Measurements from ENCODE around the gene TSNAX.

Gene TSNAX

DNA sequence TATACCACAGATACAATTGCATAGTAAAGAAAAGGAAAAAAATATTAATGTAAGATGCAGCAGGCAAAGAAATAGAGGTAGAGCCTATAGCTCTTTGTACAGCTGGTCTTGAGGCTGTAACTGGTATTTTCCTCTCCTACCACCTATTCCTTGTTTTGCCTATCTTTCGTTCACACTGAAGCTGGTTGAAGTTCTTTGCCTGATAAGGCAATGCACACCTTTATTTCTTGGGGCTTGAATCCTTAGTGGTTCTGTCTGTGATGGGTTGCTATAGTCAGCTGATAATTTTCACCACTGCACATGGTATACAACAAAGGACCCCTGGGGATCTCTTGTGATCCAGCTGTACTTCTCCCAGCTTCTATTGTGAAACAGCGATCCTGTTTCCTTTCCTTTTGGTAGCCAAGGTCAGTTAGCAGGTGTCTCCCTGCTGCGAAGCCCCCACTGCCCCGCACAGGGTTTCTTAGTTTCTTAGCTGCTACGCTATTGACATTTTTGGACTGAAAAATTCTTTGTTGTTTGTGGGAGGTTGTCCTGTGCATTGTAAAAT, 9.9 kb upstream of the TSNAX start:
- DNase-seq (ENCODE audit: low read depth) = no peak

DNA sequence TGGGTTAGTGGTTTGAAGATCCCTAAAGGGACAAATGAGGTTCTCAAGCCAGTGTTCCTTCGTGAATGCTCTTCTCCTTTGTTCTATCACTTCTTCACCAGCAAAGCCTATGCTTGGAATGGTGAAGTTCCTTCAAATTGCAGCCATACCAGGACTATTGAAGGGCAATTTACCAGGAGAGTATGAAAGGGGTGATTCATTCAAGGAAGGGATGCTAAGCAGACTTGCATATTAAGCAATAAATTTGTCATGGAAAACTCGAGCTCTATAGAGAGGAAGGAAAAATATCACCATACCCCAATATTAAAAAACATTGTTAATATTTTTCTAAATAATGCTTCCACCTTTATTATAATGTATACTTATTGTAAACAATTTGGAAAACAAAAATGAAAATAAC, 9.3 kb upstream of the TSNAX start:
- DNase-seq (ENCODE audit: low read depth) = no peak

DNA sequence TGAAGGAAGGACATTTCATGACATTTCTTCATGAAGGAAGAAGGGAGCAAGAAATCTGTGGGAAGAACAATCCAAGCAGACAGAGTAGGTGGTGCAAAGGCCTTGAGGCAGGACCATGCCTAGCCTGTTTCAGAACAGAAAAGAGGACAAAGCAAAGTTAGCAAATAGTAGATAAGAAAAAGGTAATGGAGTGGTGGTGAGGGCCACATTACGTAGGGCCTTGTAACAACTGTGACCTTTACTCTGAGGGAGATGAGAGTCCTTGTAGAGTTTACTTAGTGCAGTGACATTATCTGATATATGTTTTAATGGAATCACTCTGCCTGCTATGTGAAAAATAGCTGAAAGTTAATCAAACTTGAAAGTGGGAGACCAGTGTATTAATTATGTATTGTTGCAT, 6.4 kb upstream of the TSNAX start:
- no peak for DNase-seq (ENCODE audit: low read depth)

DNA sequence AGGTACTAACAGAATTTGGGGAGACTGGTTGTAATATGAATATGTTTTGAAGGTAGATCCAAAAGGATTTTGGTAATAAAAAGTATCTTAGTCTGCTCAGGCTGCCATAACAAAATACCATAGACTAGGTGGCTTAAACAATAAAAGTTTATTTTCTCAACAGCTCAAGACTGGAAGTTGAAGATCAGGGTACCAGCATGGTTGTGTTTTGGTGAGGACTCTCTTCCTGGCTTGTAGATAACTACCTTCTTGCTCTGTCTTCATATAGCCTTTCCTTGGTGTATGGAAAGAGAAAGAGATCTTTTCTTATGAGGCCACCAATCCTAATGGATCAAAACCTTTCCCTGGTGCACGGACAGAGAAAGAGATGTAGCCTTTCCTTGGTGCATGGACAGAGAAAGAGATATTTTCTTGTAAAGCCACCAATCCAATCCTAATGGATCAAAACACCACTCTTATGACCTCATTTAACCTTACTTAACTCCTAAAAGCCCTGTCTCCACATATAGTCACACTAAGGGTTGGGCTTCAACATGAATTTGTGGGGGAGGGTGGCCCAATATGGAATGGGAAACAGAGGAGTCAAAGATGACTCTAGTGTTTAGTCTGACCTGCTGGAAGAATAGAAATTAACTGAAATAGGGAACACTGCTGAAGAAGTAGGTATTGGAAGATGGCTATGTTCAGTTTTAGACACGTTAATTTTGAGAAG, 5.4 kb upstream of the TSNAX start:
- DNase-seq (ENCODE audit: low read depth) = no peak

DNA sequence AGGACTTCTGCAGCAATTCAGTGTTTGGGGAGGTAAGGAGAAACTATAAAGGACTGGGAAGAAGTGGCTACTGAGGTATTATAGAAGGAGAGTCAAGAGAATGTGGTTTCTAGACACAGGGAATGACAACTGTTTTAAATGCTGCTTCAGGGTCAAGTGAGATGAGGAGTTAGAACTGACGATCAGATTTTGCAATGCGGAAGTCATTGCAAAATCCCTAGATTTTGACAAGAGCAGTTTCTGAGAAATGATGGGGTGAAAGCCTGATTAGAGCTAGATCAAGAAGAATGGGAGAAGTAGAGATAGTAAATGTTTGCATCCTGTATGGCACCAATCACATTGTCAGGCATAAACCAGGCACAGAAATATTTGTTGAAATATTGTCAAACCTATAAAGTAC, 4.7 kb upstream of the TSNAX start:
- DNase-seq (ENCODE audit: low read depth) = no peak

DNA sequence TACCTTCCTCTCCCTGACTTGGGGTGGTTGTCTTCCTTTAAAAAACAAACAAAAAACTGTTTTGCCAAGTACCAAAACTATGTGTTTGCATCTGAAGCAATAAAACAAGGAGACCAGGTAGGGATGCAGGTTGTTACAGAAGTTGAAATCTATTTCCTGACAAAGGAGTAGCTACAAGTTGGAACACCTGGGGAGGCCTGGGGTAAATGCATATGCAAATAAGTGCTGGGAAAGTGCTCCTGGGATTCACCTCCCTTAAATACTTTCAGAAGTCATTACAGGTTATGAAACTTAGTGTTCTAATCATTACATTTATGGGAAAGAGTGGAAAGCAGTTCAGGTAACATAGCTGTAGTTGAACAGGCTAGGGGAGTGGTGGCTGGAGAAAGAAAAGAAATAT, 1.9 kb upstream of the TSNAX start:
- no peak for DNase-seq (ENCODE audit: low read depth)

DNA sequence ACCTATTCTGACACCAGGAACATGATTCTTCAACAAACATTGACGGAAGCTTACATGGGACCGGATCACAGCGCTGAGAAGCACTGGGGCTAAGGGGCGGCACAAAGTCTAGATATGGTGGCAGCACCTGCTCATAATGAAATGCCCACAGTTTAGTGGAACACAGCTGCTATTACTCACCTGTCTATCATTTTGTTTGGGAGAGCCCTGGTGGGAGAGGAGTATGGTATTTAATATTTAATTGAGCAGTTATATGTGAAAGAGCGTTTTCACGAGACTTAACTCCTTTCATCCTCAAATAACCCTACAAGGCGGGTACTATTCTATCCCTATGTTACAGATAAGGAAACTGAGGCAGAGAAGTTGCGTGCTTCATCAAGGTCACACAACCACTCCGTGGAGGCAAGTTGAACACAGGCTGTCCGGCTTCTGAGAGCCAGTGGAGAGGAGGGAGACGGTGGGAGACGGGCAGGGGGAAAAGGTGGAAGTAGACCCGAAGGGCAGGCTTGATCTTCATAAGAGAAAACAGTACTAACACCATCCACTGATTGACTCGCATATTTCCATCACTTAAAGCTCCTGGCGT, 790 bp upstream of the TSNAX start:
- DNase-seq (ENCODE audit: low read depth) = no peak

DNA sequence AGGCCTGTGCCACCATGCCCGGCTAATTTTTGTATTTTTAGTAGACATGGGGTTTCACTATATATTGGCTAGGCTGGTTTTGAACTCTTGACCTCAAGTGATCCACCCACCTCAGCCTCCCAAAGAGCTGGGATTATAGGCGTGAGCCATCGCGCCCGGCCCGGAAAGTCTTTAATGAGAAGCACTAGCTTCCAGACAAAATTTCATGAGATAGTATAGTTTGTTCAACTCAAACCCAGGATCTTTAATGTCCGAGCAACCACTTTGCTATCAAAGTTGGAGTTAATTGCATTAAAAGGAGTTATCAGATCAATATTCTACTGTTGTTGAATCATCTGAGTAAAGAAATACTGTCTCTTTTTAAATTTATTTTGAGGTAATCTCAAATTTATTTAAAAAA, 4.8 kb downstream of the TSNAX start:
- no peak for DNase-seq (ENCODE audit: low read depth)

DNA sequence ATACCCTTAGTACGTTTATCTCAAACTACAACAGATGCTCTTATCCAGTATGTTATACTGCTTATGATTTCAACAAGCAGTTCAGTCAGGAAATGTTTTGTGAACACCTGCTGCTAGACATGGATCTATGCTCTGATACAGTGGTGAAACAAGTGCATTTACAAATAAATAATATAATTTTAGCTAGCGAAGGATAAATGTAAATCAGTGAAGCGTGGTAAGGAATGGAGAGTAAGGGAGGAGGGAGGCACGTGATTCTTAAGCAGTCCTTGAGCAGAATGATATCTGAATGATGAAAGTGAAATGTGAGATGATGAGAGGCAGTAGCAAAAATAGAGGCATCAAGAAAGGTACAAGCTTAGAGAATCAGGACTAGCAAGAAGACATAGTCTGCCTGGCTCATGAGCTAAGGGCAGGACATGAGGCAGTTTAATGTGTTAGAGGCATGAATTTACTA, 6.3 kb downstream of the TSNAX start:
- DNase-seq (ENCODE audit: low read depth) = no peak

DNA sequence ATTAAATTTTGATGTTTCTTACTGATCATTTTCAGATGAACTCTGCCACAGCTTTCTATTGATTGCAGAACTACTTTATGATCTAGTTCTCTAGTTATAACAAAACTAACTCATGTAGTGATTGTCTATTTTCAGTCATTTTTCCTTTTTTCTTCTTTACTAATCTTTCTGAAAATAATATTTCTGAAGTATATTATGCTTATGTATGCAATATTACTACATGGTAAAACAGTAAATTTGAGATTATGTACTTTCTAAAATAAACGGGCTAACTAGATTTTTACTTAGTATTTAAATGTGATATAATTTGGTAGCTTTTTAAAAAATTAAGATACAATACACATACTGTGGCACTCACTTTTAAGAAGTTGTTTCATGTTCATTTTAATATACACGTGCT, 7.6 kb downstream of the TSNAX start:
- DNase-seq (ENCODE audit: low read depth) = no peak

DNA sequence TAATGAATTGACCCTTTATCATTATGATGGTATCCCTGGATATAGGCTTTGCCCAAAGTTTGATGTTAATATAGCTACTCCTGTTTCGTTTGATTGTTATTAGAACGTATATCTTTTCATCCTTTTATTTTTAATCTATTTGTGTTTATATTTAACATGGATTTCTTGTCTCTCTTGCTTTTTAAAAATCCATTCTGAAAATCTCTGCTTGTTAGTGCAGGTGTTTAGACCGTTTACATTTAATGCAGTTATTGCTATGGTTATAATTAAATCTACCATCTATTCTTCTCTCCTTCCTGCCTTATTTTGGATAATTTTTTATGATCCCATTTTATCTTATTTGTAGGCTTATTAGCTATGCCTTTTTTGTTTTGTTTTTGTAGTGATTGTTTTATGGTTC, 12.4 kb downstream of the TSNAX start:
- no peak for DNase-seq (ENCODE audit: low read depth)

DNA sequence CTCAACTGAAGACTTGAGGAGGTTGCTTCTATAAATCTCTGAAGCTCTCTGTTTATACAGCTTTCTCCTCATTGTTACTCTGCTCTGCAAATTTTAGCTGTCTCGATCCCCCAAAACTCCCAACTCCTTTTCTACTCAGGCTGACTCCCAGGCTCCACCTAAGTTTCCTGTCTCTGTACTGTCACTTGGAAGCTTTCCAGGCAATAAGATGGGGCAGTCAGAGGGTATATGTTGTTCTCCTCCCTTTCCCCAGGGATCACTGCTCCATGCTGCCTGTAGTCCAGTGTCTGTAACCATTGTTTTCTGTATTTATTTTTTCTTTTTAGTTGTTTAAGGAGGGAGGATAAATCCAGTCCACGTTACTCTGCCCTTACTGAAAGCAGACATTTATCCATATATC, 13.4 kb downstream of the TSNAX start:
- DNase-seq (ENCODE audit: low read depth) = no peak

DNA sequence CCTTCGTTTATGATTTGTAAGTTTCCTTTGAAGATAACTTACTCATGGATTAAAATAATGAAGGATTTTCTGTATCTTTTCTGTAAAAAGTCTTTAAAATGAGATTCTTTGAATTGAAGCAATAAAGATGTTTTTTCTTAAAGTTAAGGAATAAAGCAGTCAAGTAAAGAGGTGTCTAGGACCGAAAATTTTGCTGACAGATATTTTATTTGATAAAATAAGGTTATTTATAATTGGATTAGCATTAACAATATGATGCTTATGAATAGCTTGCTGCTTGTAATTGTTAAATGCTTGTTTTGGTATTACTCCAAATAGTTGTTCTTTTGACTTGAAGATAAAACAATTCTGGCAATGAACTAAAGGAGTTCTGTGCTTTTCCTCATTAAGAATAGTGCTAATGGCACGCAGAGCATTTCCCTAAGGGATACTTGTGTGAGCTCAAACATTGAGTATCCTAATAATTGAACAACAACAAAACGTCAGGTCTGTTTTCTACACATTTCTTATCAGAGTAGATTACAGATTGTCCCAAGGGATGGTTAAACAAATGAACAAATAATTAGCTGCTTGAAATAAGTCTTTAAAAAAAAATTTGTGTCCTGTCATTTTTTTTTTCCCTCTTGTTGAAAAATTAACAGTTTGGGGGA, 16.6 kb downstream of the TSNAX start:
- no peak for DNase-seq (ENCODE audit: low read depth)

DNA sequence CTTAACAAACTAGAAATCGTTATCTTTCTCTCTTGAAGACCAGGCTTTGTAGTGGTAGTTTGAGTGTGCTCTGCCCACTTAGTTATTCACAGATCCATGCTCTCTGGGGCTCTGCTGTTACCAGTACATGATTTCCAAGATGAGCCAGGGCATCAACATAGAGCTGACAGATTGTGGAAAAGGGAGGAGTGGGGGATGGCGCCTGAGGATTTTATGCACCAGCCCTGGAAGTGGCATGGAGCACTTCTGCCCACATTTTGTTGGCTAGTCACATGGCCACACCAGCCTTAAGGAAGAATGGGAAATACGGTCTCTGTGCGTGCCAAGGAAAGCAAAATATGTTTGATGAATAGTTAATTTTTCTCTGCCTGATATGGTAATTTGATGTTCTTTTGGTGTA, 18.2 kb downstream of the TSNAX start:
- no peak for DNase-seq (ENCODE audit: low read depth)

DNA sequence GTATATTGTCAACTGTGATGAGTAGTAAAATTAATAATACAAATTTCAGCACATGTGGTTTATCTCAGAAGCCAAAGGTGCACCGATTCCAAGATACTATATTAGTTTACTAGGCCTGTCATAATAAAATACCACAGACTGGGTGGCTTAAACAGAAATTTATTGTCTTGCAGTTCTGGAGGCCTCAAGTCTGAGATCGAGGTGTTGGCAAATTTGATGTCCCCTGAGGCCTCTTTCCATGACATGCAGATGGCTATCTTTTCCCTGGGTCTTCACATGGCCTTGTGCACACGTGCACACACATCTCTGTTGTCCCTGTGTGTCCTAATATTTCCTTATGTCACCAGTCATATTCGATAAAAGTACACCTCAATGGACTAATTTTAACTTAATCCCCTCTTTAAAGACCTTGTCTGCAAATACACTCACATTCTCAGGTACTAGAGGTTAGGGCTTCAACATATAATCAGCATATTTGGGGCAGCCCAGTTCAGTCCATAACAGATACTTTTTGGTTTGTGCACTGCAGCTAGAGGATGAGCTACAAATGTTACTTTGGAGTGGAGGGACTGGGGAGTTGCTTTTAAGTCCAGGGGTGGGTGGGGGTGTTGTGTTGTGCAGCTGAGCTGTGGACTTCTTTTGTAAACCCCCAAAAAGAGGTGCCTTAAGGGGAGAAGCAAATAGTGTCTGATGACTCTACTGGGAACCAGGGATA, 21.4 kb downstream of the TSNAX start:
- DNase-seq (ENCODE audit: low read depth) = no peak

DNA sequence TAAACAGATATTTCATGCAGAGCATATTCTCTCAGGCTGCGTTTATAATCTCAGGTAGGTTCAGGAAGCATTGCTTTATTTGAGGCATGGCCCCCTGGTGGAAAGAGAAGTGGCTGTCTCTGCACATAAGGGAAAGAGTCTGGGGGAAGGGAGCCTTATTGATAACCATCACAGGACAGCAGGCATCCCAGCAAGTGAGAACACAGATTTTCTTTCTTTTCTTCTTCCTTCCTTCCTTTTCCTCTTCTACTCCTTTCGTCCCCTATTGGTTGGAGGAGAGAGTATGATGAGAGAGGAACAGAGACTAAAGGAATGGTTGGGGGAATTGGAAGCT, 21.9 kb downstream of the TSNAX start:
- no peak for DNase-seq (ENCODE audit: low read depth)

DNA sequence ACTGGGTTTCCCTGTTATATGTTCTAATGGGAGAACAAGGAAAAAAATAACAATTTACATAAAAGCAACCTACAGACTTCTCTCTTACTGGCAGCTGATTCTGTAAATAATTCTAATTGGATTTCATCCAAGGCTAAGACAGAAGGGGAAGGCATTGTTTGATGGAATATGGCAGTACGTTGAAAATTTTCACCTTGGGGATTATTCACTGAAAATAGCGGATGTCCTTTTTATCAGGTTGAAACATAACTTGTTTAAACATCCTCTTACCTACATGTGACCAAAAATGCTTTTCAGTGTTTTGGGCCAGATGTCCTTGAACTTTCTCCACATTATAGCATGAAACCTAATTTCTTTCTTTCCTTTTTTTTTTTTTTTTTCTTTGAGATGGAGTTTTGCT, 24.9 kb downstream of the TSNAX start:
- DNase-seq (ENCODE audit: low read depth) = no peak

DNA sequence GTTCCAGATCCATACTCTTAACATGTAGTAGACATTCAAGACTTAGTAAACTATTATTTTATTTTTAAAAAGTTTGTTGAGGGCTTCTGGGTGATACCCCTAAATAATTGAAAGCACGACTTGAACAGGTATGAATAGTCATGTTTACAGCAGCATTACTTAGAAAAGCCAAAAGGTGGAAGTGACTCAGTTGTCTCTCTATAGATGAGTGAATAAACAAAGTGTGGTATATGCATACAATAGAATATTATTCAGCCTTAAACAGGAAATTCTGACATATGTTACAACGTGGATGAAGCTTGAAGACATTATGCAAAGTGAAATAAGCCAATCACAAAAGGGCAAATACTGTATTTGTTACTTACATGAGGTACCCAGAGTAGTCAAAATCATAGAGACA, 26.5 kb downstream of the TSNAX start:
- no peak for DNase-seq (ENCODE audit: low read depth)

DNA sequence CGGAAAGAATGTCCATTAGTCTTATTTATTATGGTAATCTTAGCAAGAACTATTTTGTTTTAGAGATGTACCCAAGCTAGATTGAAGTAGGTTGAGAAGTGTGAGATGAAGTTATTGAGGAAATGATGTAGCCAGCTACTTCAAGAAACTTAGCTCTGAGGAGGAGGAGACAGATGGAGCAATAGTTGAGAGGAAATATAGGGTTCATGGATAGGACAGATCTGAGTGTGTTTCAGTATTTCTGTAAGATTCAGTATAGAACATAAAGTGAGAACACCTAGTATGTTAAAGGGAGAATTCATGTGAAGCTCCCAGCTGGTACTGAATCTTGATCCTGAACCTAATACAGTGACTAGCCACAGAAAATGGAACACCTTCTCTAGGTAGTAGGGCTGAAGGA, 28.9 kb downstream of the TSNAX start:
- no peak for DNase-seq (ENCODE audit: low read depth)

DNA sequence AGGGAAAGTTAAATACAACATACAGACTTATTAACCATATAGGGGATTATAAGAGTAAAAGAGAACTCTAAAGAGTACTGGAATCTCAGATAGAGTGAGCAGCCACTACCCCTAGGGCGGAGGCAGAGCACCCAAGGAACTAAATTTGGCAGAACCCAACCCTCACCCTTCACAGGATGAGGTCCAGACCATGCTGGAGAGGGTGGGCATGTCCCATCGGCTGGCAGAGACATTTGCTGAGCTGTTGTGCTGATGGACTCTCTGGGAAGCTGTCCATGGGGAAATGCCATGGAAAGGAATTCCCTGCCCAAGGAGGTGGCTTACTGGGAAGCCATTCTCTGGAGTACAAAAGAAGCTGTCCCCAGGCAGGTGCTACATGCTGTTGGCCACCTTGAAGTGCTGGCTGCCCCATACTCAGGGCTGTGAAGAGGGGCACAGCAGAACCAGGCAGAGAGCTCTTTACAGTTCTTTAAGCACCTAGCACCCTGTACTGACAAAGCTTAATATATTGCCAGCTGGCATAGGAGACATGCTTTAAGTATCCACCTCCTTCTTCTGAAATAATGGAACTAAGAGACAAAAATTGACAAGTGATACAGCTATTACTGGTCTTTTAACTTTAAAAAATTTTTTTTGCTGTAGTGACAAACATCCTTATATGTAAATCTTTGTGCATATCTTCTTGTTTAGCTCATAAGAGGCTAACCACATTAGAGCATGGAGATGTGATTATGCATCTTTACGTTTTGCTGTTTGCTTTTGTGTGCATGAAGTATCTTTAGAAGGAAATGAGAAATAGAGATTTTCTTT, 29.6 kb downstream of the TSNAX start:
- no peak for DNase-seq (ENCODE audit: low read depth)

DNA sequence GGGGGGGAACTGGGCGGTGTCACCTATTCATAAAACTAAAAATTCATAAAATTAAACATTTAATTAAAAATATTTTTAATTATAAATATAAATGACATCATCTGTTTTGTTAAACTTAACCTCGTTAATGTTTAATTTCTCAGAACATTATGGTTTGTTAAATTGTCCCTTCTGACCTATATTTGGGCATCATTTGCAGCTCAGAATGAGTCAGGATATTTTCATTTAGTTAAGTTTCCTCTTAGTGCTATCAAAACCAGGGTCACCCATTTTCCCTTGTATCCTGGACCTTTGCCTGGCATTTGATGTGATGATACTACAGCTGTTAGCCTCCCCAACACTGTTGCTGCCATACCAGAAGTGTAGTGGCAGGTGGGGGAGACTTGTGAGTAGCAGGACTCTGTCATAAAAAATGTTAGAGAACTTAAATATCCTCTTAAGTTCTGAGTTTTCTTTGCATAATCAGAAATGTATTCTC, 30.3 kb downstream of the TSNAX start:
- DNase-seq (ENCODE audit: low read depth) = no peak
